D341Med (cell line): ENCODE measurements around the gene C9orf152.
"Not testable (repeated sequence)": the region's sequence is repeated elsewhere in the genome, so short reads cannot be mapped to it uniquely, and the experiment has no call there.

Experiments used
- DNase-seq: peaks from one replicate; pipeline ENCODE4 v3.0.0; 2012; ENCODE audit warnings: low spot score

C9orf152 gene

DNA sequence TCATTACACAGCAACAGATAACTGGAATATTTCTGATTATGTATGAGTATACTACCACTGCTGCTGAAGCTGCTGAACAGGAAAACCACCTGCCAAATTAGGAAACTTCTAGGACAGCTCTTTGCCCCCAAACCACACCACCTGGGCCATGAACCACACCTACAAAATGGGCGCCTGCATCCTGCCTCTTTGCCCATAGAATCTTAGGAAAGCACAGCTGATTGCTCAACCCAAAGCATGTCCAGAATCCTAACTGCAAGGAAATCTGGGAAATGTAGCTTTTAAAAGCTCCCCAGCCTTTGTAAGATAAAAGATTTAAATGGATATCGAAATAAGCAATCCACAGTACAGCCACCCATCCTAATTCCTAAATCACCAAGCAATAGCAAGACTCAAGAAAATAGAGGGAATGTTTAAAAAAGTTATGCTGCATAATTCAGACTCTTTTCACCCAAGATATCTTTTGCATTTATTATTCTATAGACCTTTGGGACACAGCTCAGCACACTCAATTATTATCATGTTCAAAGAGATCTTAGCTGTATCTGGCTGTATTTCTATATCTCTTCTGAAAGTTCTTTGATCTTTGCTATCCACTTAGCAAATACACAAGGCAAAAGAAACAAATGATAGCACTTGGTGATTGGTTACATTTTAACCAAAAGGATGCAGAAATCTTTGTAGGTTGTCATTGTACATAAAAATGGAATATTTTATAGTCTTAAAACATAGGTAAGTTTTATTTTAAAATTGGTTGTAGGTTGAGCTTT, 6.8 kb upstream of the C9orf152 start:
- no peak for DNase-seq

DNA sequence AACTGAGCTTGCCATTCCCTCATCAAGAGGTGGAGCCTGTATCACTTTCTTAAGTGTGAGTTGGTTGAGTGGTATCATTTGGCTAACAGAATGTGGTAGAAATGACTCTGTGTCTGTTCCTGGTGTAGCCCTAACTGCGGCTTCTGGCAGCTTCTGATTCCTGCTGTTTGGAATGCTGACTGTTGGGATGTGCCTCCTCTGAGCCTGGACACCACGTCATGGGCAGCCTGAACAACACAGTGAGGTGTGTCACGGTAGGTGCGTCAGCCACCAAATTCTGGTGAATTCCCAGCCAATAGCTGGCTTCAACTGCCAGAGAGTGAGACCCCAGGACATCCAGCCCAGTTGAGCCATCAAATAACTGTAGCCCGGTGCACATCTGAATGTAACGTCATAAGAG, 6.1 kb upstream of the C9orf152 start:
- no peak for DNase-seq

GRCh38 chr9:110213413-110214044, 5.6 kb upstream of the C9orf152 start:
- no peak for DNase-seq

DNA sequence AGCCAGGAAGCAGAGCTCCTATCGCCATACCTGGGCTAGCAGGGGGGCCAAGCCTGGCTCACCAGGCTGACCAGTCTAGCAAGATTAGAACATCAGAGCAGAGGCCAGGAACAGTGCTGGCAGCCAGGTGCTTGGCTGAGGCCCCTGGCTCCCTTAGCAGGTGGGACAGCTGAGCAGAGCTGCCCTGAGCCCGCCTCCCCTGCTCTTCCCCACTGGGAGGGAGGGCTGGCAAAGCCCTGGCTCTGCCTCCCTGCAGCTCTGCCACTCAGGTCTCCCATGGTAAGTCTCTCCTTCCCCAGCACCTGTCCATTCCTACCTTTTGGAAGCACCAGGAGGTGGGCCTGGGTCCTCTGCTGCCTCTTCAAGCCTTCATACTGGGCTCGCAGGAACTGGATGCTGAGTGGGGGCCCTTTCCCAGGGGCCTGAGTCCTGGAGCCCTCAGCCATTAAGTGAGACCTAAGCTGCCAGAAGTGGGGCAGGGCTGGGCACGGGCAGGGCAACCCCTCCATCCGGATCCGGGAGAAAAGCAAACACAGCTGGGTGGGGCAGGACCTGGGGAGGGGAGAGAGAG, 803 bp downstream of the C9orf152 start:
- no peak for DNase-seq

GRCh38 chr9:110206389-110206788, 1.6 kb downstream of the C9orf152 start:
- DNase-seq: no peak

- DNase-seq: not testable (repeated sequence)
Measured at GRCh38 chr9:110205612-110206011, 2.3 kb downstream of the C9orf152 start.

DNA sequence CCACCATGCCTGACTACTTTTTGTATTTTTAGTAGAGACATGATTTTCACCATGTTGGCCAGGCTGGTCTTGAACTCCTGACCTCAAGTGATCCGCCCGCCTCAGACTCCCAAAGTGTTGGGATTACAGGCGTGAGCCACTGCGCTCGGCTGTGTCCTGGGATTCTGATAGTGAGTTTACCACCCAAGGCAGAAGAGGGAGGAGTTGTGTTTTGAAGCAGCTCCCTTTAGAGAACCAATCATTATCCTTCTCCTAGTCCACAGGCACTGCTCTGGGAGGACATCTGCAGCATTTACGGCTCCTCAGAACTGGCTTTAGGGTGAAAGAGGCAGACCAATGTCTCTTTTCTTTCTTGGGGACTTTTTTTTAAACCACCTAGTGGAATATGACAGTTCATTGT, 5.7 kb downstream of the C9orf152 start:
- DNase-seq: no peak

- DNase-seq: no peak
Measured at GRCh38 chr9:110199643-110200042, 8.3 kb downstream of the C9orf152 start.

DNA sequence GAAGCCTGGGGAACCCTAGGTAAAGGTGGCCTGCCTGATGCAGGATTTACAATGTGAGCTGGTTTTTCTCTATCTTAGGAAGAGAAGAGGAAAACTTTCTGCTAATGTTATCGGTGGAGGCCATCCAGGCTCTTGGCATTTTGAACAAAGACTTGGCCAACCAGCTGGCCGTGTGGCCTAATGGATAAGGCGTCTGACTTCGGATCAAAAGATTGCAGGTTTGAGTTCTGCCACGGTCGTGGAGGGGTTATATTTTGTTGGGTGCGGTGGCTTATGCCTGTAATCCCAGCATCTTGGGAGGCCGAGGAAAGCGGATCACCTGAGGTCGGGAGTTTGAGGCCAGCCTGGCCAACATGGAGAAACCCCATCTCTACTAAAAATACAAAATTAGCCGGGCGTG, 9.6 kb downstream of the C9orf152 start:
- DNase-seq: no peak

- no peak for DNase-seq
Measured at GRCh38 chr9:110197330-110198187, 10.4 kb downstream of the C9orf152 start.

DNA sequence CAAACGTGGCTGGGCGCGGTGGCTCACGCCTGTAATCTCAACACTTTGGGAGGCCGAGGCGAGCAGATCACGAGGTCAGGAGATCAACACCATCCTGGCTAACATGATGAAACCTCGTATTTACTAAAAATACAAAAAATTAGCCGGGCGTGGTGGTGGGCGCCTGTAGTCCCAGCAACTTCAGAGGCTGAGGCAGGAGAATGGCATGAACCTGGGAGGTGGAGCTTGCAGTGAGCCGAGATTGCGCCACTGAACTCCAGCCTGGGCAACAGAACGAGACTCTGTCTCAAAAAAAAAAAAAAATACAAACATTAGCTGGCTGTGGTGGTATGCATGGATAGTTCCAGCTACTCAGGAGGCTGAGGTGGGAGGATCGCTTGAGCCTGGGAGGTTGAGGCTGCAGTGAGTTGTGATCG, 11.9 kb downstream of the C9orf152 start:
- DNase-seq: not testable (repeated sequence)

DNA sequence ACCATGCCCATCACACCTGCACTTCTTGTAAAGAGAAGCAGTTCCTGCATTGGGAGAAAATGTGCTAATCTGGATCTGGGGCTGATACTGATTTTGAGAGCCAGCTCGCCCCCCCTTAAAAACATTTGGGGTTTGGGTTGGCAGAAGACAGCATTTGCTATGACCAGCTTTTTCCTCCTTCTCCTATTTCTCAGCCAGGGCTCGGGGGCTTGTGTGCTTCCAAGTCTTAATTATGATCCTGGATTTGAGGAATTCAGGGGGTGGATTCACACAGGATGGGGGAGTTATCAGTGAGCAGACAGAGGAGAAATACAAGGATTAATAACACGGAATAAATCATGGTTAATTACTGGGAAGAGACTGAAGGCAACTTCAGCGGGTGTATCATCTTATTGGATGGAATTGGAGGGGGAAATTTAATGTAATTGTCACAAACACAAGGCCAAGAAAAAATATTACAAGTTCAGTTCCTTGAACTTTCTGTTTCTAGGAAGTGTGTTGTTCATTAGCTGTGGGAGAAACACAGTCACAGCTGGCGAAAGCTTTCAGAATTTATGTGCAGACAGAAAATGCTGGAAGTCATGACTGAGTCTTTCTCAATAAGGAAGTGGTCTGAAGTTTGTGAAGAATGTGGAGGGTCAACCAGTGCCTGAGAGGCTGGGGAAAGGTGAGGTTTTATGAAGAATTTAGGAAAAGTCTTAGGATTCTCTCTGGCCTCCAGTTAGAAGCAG, 15.3 kb downstream of the C9orf152 start:
- no peak for DNase-seq

GRCh38 chr9:110191615-110192014, 16.3 kb downstream of the C9orf152 start:
- no peak for DNase-seq

DNA sequence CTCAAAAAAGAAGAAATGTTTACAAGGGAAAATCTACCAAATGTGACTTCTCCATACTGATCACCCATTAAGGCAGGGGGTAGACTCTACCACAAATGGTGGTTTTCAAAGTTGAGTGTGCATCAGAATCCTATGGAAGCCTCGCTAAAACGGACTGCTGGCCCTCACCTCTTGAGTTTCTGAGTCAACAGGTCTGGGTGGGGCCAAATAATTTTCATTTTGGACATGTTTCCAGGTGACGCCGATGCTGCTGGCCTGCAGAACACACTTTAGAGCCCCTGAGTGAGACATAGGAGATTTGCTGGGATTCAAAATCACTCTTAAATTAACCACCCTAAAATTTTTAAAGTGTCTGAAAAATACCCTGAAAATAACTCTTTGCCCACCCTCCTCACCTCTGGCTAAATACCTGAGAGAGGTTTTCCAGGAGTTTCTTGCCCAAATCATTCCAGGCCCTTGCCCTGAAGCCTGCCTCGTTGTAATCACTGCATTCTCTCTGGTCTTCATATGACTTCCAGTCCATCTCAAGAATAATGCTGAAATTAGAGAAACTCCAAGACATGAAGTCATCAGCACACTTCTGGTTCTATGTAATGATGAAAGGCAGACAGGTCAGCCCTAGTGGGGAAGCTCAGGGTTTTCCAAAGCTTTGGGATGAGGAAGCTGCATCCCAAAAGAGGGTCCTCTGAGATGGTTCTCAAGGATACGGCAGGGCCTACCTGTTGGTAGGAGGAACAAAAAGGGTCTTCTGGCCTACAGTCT, 18.2 kb downstream of the C9orf152 start:
- DNase-seq: no peak

DNA sequence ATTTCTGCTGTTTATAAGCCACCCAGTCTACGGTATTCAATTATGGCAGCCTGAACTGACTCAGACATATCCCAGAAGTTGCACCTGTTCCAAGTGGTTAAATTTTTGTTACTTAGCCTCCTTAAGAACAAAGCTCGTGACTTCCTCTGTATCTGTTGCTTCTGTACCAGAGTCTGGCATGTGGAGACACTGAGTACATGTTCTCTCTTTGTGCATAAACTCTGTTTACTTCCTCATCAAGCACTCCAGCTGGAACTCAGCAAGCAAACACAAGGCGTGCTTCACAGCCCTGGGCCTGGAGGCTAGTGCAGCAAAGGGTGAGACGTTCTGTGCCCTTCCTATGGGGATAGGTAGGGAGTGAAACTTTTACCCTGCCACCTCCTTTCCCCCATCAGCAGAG, 19.0 kb downstream of the C9orf152 start:
- DNase-seq: no peak

GRCh38 chr9:110188101-110188500, 19.9 kb downstream of the C9orf152 start:
- no peak for DNase-seq

- no peak for DNase-seq
Measured at GRCh38 chr9:110187126-110187525, 20.8 kb downstream of the C9orf152 start.

DNA sequence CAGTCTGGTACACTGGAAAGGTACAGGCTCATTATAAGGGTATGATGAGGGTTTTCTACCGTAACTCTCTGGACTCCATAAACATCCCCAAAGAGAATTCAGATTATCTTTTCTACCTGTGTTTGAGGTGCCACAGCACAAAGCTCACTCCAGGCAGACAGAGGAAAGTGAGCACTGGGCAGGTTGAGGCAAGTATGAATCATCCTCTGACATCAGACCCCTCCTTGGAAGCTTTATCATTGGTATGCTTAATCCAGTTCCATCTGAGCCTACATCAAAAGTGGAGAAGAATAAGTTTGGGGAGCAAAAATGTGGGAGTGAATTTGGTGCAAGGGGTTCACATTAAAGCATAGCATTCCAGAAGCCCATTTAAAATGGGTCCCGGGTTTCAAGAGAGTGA, 21.7 kb downstream of the C9orf152 start:
- no peak for DNase-seq

DNA sequence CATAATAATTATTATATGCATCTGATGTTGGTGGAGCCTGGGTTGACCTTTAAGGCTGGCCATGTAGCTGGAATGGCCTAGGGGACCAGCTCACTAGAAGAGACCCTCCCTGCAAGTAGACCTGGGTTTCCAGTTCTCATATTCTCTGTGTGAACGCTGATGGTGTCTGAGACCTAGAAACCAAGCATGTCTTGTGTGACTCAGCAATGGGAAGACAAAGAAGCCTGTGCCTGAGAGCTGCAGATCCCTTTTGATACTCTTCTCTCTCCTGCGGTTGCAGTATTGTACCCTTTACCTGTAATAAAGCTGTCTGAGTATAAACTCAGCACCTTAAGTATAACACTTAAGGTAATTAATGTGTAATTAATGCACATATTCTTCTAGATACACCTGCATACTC, 22.2 kb downstream of the C9orf152 start:
- DNase-seq: no peak

- peak; percentile 67 for DNase-seq
Measured at GRCh38 chr9:110183208-110184145, 24.5 kb downstream of the C9orf152 start.
